ENCODE measurements around the gene RBMS3.

Gene RBMS3

GRCh38 chr3:29764603-29765254 is 483.9 kb downstream of the RBMS3 start:
- DNase-seq (ENCODE audit: low spot score): no peak
- Histone ChIP-seq H3K27ac (no peak overlapping the region), H3K4me3 (no peak overlapping the region)
- peak; percentile 56 for TF ChIP-seq CTCF (IDR thresholded peaks at IDR 0.05)

- no peak overlapping the region for H3K4me3 ChIP-seq
- TF ChIP-seq CTCF (IDR thresholded peaks at IDR 0.05): no peak
- H3K27ac ChIP-seq: no peak overlapping the region
- no peak for DNase-seq (ENCODE audit: low spot score)
These were observed 490.7 kb downstream of the RBMS3 start for GRCh38 chr3:29771602-29772001.

GRCh38 chr3:29772436-29772835 is 491.6 kb downstream of the RBMS3 start:
- TF ChIP-seq CTCF (IDR thresholded peaks at IDR 0.05): no peak
- H3K27ac ChIP-seq: no peak overlapping the region
- no peak overlapping the region for H3K4me3 ChIP-seq
- DNase-seq (ENCODE audit: low spot score): no peak

GRCh38 chr3:29773481-29773880 is 492.6 kb downstream of the RBMS3 start:
- no peak overlapping the region for H3K4me3 ChIP-seq
- H3K27ac ChIP-seq: no peak overlapping the region
- TF ChIP-seq CTCF (IDR thresholded peaks at IDR 0.05): no peak
- no peak for DNase-seq (ENCODE audit: low spot score)

- DNase-seq (ENCODE audit: low spot score): no peak
- Histone ChIP-seq H3K27ac (no peak overlapping the region), H3K4me3 (no peak overlapping the region)
- TF ChIP-seq CTCF (IDR thresholded peaks at IDR 0.05): no peak
These were observed 494.5 kb downstream of the RBMS3 start for GRCh38 chr3:29775340-29775739.

- no peak for TF ChIP-seq CTCF (IDR thresholded peaks at IDR 0.05)
- Histone ChIP-seq H3K27ac (no peak overlapping the region), H3K4me3 (no peak overlapping the region)
- DNase-seq (ENCODE audit: low spot score): no peak
These were observed 497.0 kb downstream of the RBMS3 start for GRCh38 chr3:29777869-29778268.

GRCh38 chr3:29789686-29790085 is 508.8 kb downstream of the RBMS3 start:
- TF ChIP-seq CTCF (IDR thresholded peaks at IDR 0.05): no peak
- DNase-seq (ENCODE audit: low spot score): no peak
- Histone ChIP-seq H3K4me3 (no peak overlapping the region), H3K27ac (no peak overlapping the region)

Data from coronary artery (tissue), 2 donors.